Keratinocyte (primary cell): Measurements from ENCODE around the gene NINJ1. TPM values are rescaled to one million over a fixed set of nuclear protein-coding genes. Genes with fewer than 3 reads are reported as not detected.

ENCODE experiments used
- DNase-seq: peaks from one replicate; pipeline ENCODE4 v3.0.0-alpha.2; 2011; ENCODE audit warnings: low read depth, missing footprints, low spot score
- FAIRE-seq: peaks from 2 replicates; lab custom pipeline; 2011; peaks lifted over from hg19 to GRCh38; lab: Jason Lieb, UNC
- H2AFZ ChIP-seq: 2 replicates; pipeline ENCODE4 v1.6.0; 2012; ENCODE audit warnings: low read length, control low read depth, inconsistent platforms; ENCODE audit not compliant: control insufficient read depth
- H3K27ac ChIP-seq: 2 replicates; pipeline ENCODE4 v1.5.1; 2011; ENCODE audit warnings: low read length; ENCODE audit not compliant: control insufficient read depth, insufficient read depth
- H3K27me3 ChIP-seq: 3 replicates; pipeline ENCODE4 v1.6.0; 2011; ENCODE audit warnings: low read length; ENCODE audit not compliant: control insufficient read depth, insufficient read depth; ENCODE audit errors: extremely low read depth
- H3K36me3 ChIP-seq, 2 experiments: 2 replicates in 1 of 2; 3 replicates in 1 of 2; pipeline ENCODE4 v1.5.1; 2011; ENCODE audit warnings: low read length in 2 of 2, mild to moderate bottlenecking in 1 of 2; ENCODE audit not compliant: control insufficient read depth in 2 of 2, insufficient read depth in 2 of 2; ENCODE audit errors: extremely low read depth in 1 of 2
- H3K4me1 ChIP-seq: 3 replicates; pipeline ENCODE4 v1.5.1; 2011; ENCODE audit warnings: low read length; ENCODE audit not compliant: control insufficient read depth, insufficient read depth; ENCODE audit errors: extremely low read depth
- H3K4me2 ChIP-seq: 3 replicates; pipeline ENCODE4 v1.6.0; 2011; ENCODE audit warnings: low read depth, low read length; ENCODE audit not compliant: control insufficient read depth, insufficient read depth; ENCODE audit errors: extremely low read depth
- H3K4me3 ChIP-seq, 3 experiments: fragments of 200-600 bp in 1 of 3; sonication (generic) in 1 of 3; 2 replicates in 2 of 3; 3 replicates in 1 of 3; pipeline ENCODE4 v1.5.1; 2011 to 2016; ENCODE audit warnings: low read length in 3 of 3, mild to moderate bottlenecking in 3 of 3, control low read depth in 2 of 3, inconsistent platforms in 1 of 3, low read depth in 1 of 3, mixed read lengths in 1 of 3, mixed run types in 1 of 3, moderate library complexity in 1 of 3; ENCODE audit not compliant: control insufficient read depth in 2 of 3, insufficient read depth in 2 of 3; ENCODE audit errors: extremely low read depth in 1 of 3
- H3K79me2 ChIP-seq: 2 replicates; pipeline ENCODE4 v1.6.0; 2012; ENCODE audit warnings: low read length; ENCODE audit not compliant: control insufficient read depth, insufficient read depth
- H3K9ac ChIP-seq: 3 replicates; pipeline ENCODE4 v1.6.0; 2011; ENCODE audit warnings: low read length; ENCODE audit not compliant: control insufficient read depth, insufficient read depth; ENCODE audit errors: extremely low read depth
- H3K9me1 ChIP-seq: 3 replicates; pipeline ENCODE4 v1.6.0; 2011; ENCODE audit warnings: low read length; ENCODE audit not compliant: control insufficient read depth, insufficient read depth; ENCODE audit errors: extremely low read depth
- H3K9me3 ChIP-seq: 2 replicates; pipeline ENCODE4 v1.5.1; 2012; ENCODE audit warnings: low read depth, low read length; ENCODE audit not compliant: control insufficient read depth
- H4K20me1 ChIP-seq: 3 replicates; pipeline ENCODE4 v1.6.0; 2011; ENCODE audit warnings: low read length; ENCODE audit not compliant: control insufficient read depth, insufficient read depth; ENCODE audit errors: extremely low read depth
- EZH2 ChIP-seq: IDR thresholded peaks from one replicate; pipeline ENCODE4 v1.6.1; 2012; ENCODE audit warnings: inconsistent platforms, mild to moderate bottlenecking, low read length, moderate library complexity
- dilution Hi-C: fragments of 300-500 bp; cut with MboI; formaldehyde crosslinking; loops from one replicate; pipeline ENCODE4 v1.7.0; 2020; ENCODE audit warnings: low sequenced_read_pairs; ENCODE audit not compliant: extremely low pct_ligation_motif_present
- polyA minus RNA-seq, 3 experiments: library from RNA; depleted of rRNA, polyadenylated mRNA; stranded (reverse); fragments of >200 nt; gene quantifications; 1 replicate in 1 of 3; 2 replicates in 1 of 3; 3 replicates in 1 of 3; pipeline ENCODE4 v1.2.3, GENCODE V29; 2011
- polyA plus RNA-seq, 5 experiments: library from polyadenylated mRNA; depleted of rRNA in 3 of 5; stranded (reverse) in 3 of 5; stranded (forward) in 1 of 5; unstranded in 1 of 5; fragments of >200 nt; gene quantifications; 1 replicate in 1 of 5; 2 replicates in 3 of 5; 3 replicates in 1 of 5; pipeline versions ENCODE4 v1.2.1 to v1.2.3, GENCODE V29; 2011 to 2012; ENCODE audit warnings: missing spikeins in 2 of 5, low read depth in 1 of 5, low replicate concordance in 1 of 5
- TF ChIP-seq, protein P1 (sequence below), 3 experiments: IDR thresholded peaks in 1 of 3; conservative IDR thresholded peaks in 1 of 3; optimal IDR thresholded peaks in 1 of 3; 2 replicates in 2 of 3; 3 replicates in 1 of 3; pipeline versions ENCODE3 to v1.5.1; 2011; ENCODE audit warnings: low read length in 3 of 3, mild to moderate bottlenecking in 3 of 3, moderate library complexity in 2 of 3, control low read depth in 1 of 3, inconsistent platforms in 1 of 3; ENCODE audit not compliant: insufficient read depth in 2 of 3; ENCODE audit errors: extremely low read depth in 1 of 3

The NINJ1 gene
- polyA plus RNA-seq (7.4 to 16.5 TPM (median 7.7 TPM) in 3 replicates), polyA minus RNA-seq (6.7 to 25.6 TPM (median 13.6 TPM) in 3 replicates)
- polyA plus RNA-seq (2011; ENCODE audit: low read depth), result 4.7 TPM
- 13.2 and 23.7 TPM in 2 replicates for polyA plus RNA-seq (2011; cell fraction: cytosol; rRNA removed)
- polyA plus RNA-seq (2011; cell fraction: nucleus; rRNA removed), result 6.6 and 10.2 TPM in 2 replicates
- polyA plus RNA-seq (2012; ENCODE audit: low replicate concordance), result 15.1 and 22.9 TPM in 2 replicates
- polyA minus RNA-seq (2011; cell fraction: cytosol; rRNA and poly(A)+ RNA removed), result 17.1 TPM
- 3.6 and 5.2 TPM in 2 replicates for polyA minus RNA-seq (2011; cell fraction: nucleus; rRNA and poly(A)+ RNA removed)

DNA sequence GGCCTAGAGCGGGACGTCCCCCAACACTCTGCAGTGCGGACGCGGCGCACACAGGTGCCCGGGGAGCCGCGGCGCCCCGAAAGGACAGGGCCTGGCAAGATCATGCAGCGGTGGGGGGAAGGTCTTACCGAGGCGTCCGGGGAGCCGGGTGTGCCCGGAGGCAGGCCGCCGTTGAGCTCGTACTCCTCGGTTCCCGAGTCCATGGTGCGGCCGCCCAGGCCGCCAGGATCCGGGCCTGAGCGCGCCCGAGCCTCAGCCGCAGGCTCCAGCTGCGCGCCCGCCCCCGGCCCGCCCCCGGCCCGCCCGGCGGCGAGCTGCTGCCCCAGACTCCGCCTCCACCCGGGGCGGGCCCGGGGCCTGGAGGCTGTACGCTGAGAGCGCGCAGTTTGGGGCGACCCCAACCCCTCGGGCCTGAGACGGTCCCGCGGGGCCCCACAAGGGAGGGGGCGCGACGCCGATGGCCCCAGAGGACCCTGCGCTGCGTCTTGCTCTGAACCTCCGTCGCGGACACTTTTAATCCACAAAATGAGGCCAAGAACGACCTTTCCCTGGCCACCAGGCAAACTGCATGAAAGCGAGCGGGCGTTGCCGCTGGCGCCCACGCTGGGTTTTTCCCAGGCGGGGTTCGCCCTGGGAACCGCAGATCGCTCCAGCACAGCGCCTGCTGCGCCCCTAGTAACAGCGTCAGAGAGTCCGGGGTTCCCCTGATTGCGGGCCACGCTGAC lies at the start of gene NINJ1:
Gene NINJ1, minus strand, starts transcription at position 237 of the 725 bp plus-strand sequence. Its CDS starts 34 bp downstream, at position 203.
- no peak for TF ChIP-seq EZH2
- TF ChIP-seq, protein P1, sequence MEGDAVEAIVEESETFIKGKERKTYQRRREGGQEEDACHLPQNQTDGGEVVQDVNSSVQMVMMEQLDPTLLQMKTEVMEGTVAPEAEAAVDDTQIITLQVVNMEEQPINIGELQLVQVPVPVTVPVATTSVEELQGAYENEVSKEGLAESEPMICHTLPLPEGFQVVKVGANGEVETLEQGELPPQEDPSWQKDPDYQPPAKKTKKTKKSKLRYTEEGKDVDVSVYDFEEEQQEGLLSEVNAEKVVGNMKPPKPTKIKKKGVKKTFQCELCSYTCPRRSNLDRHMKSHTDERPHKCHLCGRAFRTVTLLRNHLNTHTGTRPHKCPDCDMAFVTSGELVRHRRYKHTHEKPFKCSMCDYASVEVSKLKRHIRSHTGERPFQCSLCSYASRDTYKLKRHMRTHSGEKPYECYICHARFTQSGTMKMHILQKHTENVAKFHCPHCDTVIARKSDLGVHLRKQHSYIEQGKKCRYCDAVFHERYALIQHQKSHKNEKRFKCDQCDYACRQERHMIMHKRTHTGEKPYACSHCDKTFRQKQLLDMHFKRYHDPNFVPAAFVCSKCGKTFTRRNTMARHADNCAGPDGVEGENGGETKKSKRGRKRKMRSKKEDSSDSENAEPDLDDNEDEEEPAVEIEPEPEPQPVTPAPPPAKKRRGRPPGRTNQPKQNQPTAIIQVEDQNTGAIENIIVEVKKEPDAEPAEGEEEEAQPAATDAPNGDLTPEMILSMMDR (optimal IDR thresholded peaks at IDR 0.05 in 1 of 3, IDR thresholded peaks at IDR 0.05 in 1 of 3, conservative IDR thresholded peaks at IDR 0.05 in 1 of 3; ENCODE audit: extremely low read depth in 1 of 3, insufficient read depth in 2 of 3, low read length in 3 of 3), result no peak
- no peak for FAIRE-seq
- peaks cover 23% of the 10 kb centered on the region for H3K4me1 ChIP-seq

GRCh38 chr9:93183131-93183662 lies 49.1 kb upstream of the NINJ1 start:
- no peaks in the 10 kb centered on the region for H3K4me1 ChIP-seq
- DNase-seq, result no peak
- no peaks in the 10 kb centered on the region for H3K9me3 ChIP-seq
- H3K27me3 ChIP-seq, result peaks cover 67% of the 10 kb centered on the region
- no peaks in the 10 kb centered on the region for H3K79me2 ChIP-seq
- no peaks in the 10 kb centered on the region for H4K20me1 ChIP-seq
- no peak overlapping the region for H3K9ac ChIP-seq
- FAIRE-seq, result no peak
- no peak overlapping the region for H3K4me3 ChIP-seq
- no peak overlapping the region for H2AFZ ChIP-seq
- TF ChIP-seq, protein P1 (optimal IDR thresholded peaks at IDR 0.05 in 1 of 3, IDR thresholded peaks at IDR 0.05 in 1 of 3, conservative IDR thresholded peaks at IDR 0.05 in 1 of 3; ENCODE audit: extremely low read depth in 1 of 3, insufficient read depth in 2 of 3, low read length in 3 of 3), result no peak
- TF ChIP-seq EZH2, result peak; percentile 37
- H3K27ac ChIP-seq, result no peak overlapping the region
- H3K4me2 ChIP-seq, result no peak overlapping the region
- H3K9me1 ChIP-seq, result no peaks in the 10 kb centered on the region
- dilution Hi-C loops, result no loop called here
- no peaks in the 10 kb centered on the region for H3K36me3 ChIP-seq

More for the DNA sequence above, at the start of gene NINJ1:
- peak within 1 kb of the TSS; percentile 46 to 74 (median 64) for H3K4me3 ChIP-seq
- dilution Hi-C loops, result no loop called here
- H3K9me1 ChIP-seq, result no peaks in the 10 kb centered on the region
- peak within 1 kb of the TSS; percentile 90 for H3K4me2 ChIP-seq
- H3K36me3 ChIP-seq, result no peaks in the 10 kb centered on the region
- H4K20me1 ChIP-seq, result no peaks in the 10 kb centered on the region
- no peaks in the 10 kb centered on the region for H3K9me3 ChIP-seq
- H3K27me3 ChIP-seq, result peaks cover 16% of the 10 kb centered on the region
- peak within 1 kb of the TSS; percentile 54 for H3K27ac ChIP-seq
- DNase-seq, result no peak
- peak within 1 kb of the TSS; percentile 87 for H2AFZ ChIP-seq
- peak within 1 kb of the TSS; percentile 82 for H3K9ac ChIP-seq
- H3K79me2 ChIP-seq, result no peaks in the 10 kb centered on the region
